ENCODE results near the gene GUCD1.

GRCh38 chr22:24541681-24542515, 13.0 kb downstream of the GUCD1 start:
- TF ChIP-seq POLR2A (IDR thresholded peaks at IDR 0.05) = no peak
- TF ChIP-seq, protein P1, sequence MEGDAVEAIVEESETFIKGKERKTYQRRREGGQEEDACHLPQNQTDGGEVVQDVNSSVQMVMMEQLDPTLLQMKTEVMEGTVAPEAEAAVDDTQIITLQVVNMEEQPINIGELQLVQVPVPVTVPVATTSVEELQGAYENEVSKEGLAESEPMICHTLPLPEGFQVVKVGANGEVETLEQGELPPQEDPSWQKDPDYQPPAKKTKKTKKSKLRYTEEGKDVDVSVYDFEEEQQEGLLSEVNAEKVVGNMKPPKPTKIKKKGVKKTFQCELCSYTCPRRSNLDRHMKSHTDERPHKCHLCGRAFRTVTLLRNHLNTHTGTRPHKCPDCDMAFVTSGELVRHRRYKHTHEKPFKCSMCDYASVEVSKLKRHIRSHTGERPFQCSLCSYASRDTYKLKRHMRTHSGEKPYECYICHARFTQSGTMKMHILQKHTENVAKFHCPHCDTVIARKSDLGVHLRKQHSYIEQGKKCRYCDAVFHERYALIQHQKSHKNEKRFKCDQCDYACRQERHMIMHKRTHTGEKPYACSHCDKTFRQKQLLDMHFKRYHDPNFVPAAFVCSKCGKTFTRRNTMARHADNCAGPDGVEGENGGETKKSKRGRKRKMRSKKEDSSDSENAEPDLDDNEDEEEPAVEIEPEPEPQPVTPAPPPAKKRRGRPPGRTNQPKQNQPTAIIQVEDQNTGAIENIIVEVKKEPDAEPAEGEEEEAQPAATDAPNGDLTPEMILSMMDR (IDR thresholded peaks at IDR 0.05) = no peak
- TF ChIP-seq POLR2AphosphoS5 (IDR thresholded peaks at IDR 0.05) = no peak
- no peak for TF ChIP-seq EP300 (IDR thresholded peaks at IDR 0.05; ENCODE audit: low read depth)
